SK-N-SH (cell line): Measurements from ENCODE around the gene NR1I2. TPM values are rescaled to one million over a fixed set of nuclear protein-coding genes. Genes with fewer than 3 reads are reported as not detected.

Experiments used
- CTCF ChIA-PET: fragments of 300-600, 350-600 bp; formaldehyde crosslinking; extraction: SDS; loops from one replicate; lab custom pipeline; 2021; lab: Yijun Ruan, JAX
- POLR2A ChIA-PET: fragments of 350-600 bp; sonication (Branson Sonifier 250); formaldehyde crosslinking; extraction: SDS; loops from one replicate; lab custom pipeline; 2020; ENCODE audit warnings: antibody characterized with exemption, inconsistent platforms; lab: Yijun Ruan, JAX
- DNase-seq: peaks from one replicate; pipeline ENCODE4 v3.0.0; 2012
- H2AFZ ChIP-seq: fragments of 200-600 bp; sonication (generic); 2 replicates; pipeline ENCODE4 v1.8.1; 2016; ENCODE audit warnings: antibody characterized with exemption, mild to moderate bottlenecking, low read depth
- H3F3A ChIP-seq: fragments of 200-600 bp; sonication (generic); replicated peaks from 2 replicates; pipeline ENCODE3; 2016; ENCODE audit warnings: antibody characterized with exemption, mild to moderate bottlenecking; ENCODE audit not compliant: insufficient read depth
- H3K27ac ChIP-seq, 2 experiments: fragments of 200-500 bp in 1 of 2; fragments of 200-600 bp in 1 of 2; sonication (Bioruptor generic) in 1 of 2; sonication (generic), shearing (Covaris generic) in 1 of 2; 2 replicates each; pipeline versions ENCODE4 v1.5.1 to v1.6.1; 2014 to 2016; ENCODE audit warnings: low read depth in 2 of 2, inconsistent platforms in 1 of 2, low read length in 1 of 2, mild to moderate bottlenecking in 1 of 2, mixed read lengths in 1 of 2
- H3K27me3 ChIP-seq: fragments of 200-600 bp; sonication (generic), shearing (Covaris generic); 2 replicates; pipeline ENCODE4 v1.6.1; 2016; ENCODE audit warnings: mixed run types; ENCODE audit not compliant: insufficient read depth
- H3K36me3 ChIP-seq, 2 experiments: fragments of 200-500 bp in 1 of 2; fragments of 200-600 bp in 1 of 2; sonication (Bioruptor generic) in 1 of 2; sonication (generic) in 1 of 2; replicated peaks in 1 of 2; 2 replicates each; pipeline versions ENCODE3 to v1.5.1; 2014 to 2016; ENCODE audit warnings: low read length in 1 of 2, mild to moderate bottlenecking in 1 of 2; ENCODE audit not compliant: insufficient read depth in 2 of 2, control insufficient read depth in 1 of 2
- H3K4me1 ChIP-seq, 2 experiments: fragments of 200-500 bp in 1 of 2; fragments of 200-600 bp in 1 of 2; sonication (Bioruptor generic) in 1 of 2; sonication (generic), shearing (Covaris generic) in 1 of 2; 2 replicates each; pipeline versions ENCODE4 v1.5.1 to v1.6.1; 2014 to 2016; ENCODE audit warnings: low read depth in 1 of 2, low read length in 1 of 2, mixed run types in 1 of 2; ENCODE audit not compliant: insufficient read depth in 2 of 2, control insufficient read depth in 1 of 2
- H3K4me2 ChIP-seq: fragments of 200-600 bp; sonication (generic), shearing (Covaris generic); 2 replicates; pipeline ENCODE4 v1.6.1; 2017; ENCODE audit warnings: mixed run types
- H3K4me3 ChIP-seq, 2 experiments: fragments of 200-500 bp in 1 of 2; fragments of 200-600 bp in 1 of 2; sonication (Bioruptor generic) in 1 of 2; sonication (generic), shearing (Covaris generic) in 1 of 2; 2 replicates each; pipeline versions ENCODE4 v1.5.1 to v1.8.1; 2014 to 2016; ENCODE audit warnings: low read depth in 2 of 2, inconsistent platforms in 1 of 2, low read length in 1 of 2, mild to moderate bottlenecking in 1 of 2, mixed read lengths in 1 of 2, moderate library complexity in 1 of 2
- H3K79me2 ChIP-seq: fragments of 200-600 bp; sonication (generic); 2 replicates; pipeline ENCODE4 v1.8.1; 2017; ENCODE audit warnings: mild to moderate bottlenecking; ENCODE audit not compliant: insufficient read depth
- H3K9ac ChIP-seq: fragments of 200-600 bp; sonication (generic); 2 replicates; pipeline ENCODE4 v1.6.1; 2017; ENCODE audit warnings: mixed run types
- H3K9me2 ChIP-seq: fragments of 200-600 bp; sonication (generic); 2 replicates; pipeline ENCODE4 v1.6.1; 2017; ENCODE audit warnings: mixed run types
- H3K9me3 ChIP-seq: fragments of 200-600 bp; sonication (generic); 2 replicates; pipeline ENCODE4 v1.6.1; 2017; ENCODE audit warnings: mixed run types, mild to moderate bottlenecking, moderate library complexity
- H4K20me1 ChIP-seq: fragments of 200-600 bp; sonication (generic); 2 replicates; pipeline ENCODE4 v1.6.1; 2017; ENCODE audit warnings: mild to moderate bottlenecking, mixed run types; ENCODE audit not compliant: insufficient read depth
- CHD2 ChIP-seq: fragments of 150-350 bp; IDR thresholded peaks from 2 replicates; pipeline ENCODE4 v1.6.1; 2018; ENCODE audit warnings: low read length; ENCODE audit not compliant: partially characterized antibody
- EP300 ChIP-seq, 2 experiments: IDR thresholded peaks; 2 replicates each; pipeline versions ENCODE4 v1.4.0 to v1.6.1; 2012; ENCODE audit warnings: borderline replicate concordance in 1 of 2, low read depth in 1 of 2, low read length in 1 of 2
- EZH2phosphoT487 ChIP-seq: fragments of 200-600 bp; sonication (generic); IDR thresholded peaks from 2 replicates; pipeline ENCODE4 v1.6.1; 2017; ENCODE audit warnings: low read depth, mixed run types, mild to moderate bottlenecking, antibody characterized with exemption, moderate library complexity, borderline replicate concordance
- FOSL2 ChIP-seq: IDR thresholded peaks from 2 replicates; pipeline ENCODE4 v1.4.0; 2012; ENCODE audit warnings: low read depth, mild to moderate bottlenecking, moderate library complexity, borderline replicate concordance
- FOXJ3 ChIP-seq: sonication (generic); formaldehyde crosslinking; IDR thresholded peaks from 2 replicates; pipeline ENCODE4 v1.5.1; 2020; ENCODE audit warnings: mild to moderate bottlenecking, missing genetic modification reagents
- FOXM1 ChIP-seq: IDR thresholded peaks from 2 replicates; pipeline ENCODE4 v1.4.0; 2012; ENCODE audit warnings: low read depth, mild to moderate bottlenecking
- JUND ChIP-seq: IDR thresholded peaks from 2 replicates; pipeline ENCODE4 v1.4.0; 2012
- MEF2A ChIP-seq: IDR thresholded peaks from 2 replicates; pipeline ENCODE4 v1.4.0; 2012; ENCODE audit warnings: low read depth, borderline replicate concordance
- MXI1 ChIP-seq: IDR thresholded peaks from 2 replicates; pipeline ENCODE4 v1.6.1; 2012; ENCODE audit warnings: mild to moderate bottlenecking, low read depth, low read length, improper control_type of control experiment
- NRF1 ChIP-seq: IDR thresholded peaks from 2 replicates; pipeline ENCODE4 v1.6.1; 2012; ENCODE audit warnings: low read depth, mild to moderate bottlenecking, low read length
- POLR2AphosphoS5 ChIP-seq: IDR thresholded peaks from 2 replicates; pipeline ENCODE4 v1.6.1; 2012; ENCODE audit warnings: low read depth, low read length
- RAD21 ChIP-seq: IDR thresholded peaks from 2 replicates; pipeline ENCODE4 v1.6.1; 2012; ENCODE audit warnings: mild to moderate bottlenecking, low read length
- RCOR1 ChIP-seq: fragments of 150-350 bp; IDR thresholded peaks from 2 replicates; pipeline ENCODE4 v1.6.1; 2017; ENCODE audit warnings: antibody characterized with exemption, low read length
- RFX5 ChIP-seq: IDR thresholded peaks from 2 replicates; pipeline ENCODE4 v1.6.1; 2012; ENCODE audit warnings: mild to moderate bottlenecking, improper control_type of control experiment, low read length
- RXRA ChIP-seq: IDR thresholded peaks from 2 replicates; pipeline ENCODE4 v1.4.0; 2012; ENCODE audit warnings: low read depth, mild to moderate bottlenecking, borderline replicate concordance
- SMC3 ChIP-seq: IDR thresholded peaks from 2 replicates; pipeline ENCODE4 v1.6.1; 2012; ENCODE audit warnings: low read depth, low read length, improper control_type of control experiment
- TEAD4 ChIP-seq: IDR thresholded peaks from 2 replicates; pipeline ENCODE4 v1.4.0; 2012; ENCODE audit warnings: mild to moderate bottlenecking, borderline replicate concordance; ENCODE audit not compliant: insufficient read depth
- WGBS: methylation state at CpG from one replicate; pipeline ENCODE4 v1.1.6; 2017; ENCODE audit warnings: low lambda C conversion rate; 5-methylcytosine and 5-hydroxymethylcytosine counted together
- polyA plus RNA-seq, 3 experiments: library from polyadenylated mRNA; depleted of rRNA; stranded (reverse); fragments of >200 nt; gene quantifications; 2 replicates each; pipeline ENCODE4 v1.2.3, GENCODE V29; 2012
- TF ChIP-seq, protein P1 (sequence below): IDR thresholded peaks from 2 replicates; pipeline ENCODE4 v1.4.0; 2012; ENCODE audit warnings: low read depth
- TF ChIP-seq, protein P2 (sequence below): fragments of 150-350 bp; IDR thresholded peaks from 2 replicates; pipeline ENCODE4 v1.6.1; 2016; ENCODE audit warnings: mild to moderate bottlenecking, low read depth, low read length

Gene NR1I2
- 0.03 TPM in 1 of 2 replicates, not detected in the other for polyA plus RNA-seq (2012; rRNA removed)
- polyA plus RNA-seq (2012; cell fraction: cytosol; rRNA removed) = not detected in 2 replicates
- polyA plus RNA-seq (2012; cell fraction: nucleus; rRNA removed) = 0.12 and 0.14 TPM in 2 replicates

DNA sequence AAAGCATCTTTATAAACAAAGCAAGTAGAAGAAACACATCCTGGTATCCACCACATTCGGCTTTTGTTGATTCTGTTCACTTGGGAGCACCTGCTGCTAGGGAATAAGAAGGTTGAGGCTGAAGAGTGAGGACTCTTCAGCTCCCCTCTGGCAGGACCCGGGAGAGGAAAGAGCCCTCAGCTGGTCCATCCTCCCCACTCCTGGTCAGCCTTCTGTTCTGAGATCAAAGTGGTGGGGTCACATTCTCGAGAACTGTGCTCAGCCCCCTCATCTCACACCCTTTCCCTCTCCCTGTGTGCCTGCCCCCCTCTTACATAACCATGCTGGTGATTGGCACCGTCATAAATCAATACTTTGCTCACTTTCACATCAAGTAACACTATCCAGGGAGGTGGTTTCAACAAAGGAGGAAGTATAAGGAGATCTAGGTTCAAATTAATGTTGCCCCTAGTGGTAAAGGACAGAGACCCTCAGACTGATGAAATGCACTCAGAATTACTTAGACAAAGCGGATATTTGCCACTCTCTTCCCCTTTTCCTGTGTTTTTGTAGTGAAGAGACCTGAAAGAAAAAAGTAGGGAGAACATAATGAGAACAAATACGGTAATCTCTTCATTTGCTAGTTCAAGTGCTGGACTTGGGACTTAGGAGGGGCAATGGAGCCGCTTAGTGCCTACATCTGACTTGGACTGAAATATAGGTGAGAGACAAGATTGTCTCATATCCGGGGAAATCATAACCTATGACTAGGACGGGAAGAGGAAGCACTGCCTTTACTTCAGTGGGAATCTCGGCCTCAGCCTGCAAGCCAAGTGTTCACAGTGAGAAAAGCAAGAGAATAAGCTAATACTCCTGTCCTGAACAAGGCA is at the start of gene NR1I2:
Gene NR1I2 (plus strand): TSS at position 772 of the 869 bp plus-strand sequence.
- TF ChIP-seq FOXM1 = no peak
- Histone ChIP-seq H3K4me1 (no peaks in the 10 kb centered on the region), H3K4me3 (no peak within 1 kb of the TSS), H4K20me1 (no peaks in the 10 kb centered on the region), H3K4me2 (no peak within 1 kb of the TSS), H3K9ac (no peak within 1 kb of the TSS), H3K79me2 (no peaks in the 10 kb centered on the region), H3K36me3 (no peaks in the 10 kb centered on the region), H3F3A (no peaks in the 10 kb centered on the region), H2AFZ (no peak within 1 kb of the TSS), H3K27me3 (no peaks in the 10 kb centered on the region), H3K9me3 (no peaks in the 10 kb centered on the region), H3K9me2 (no peaks in the 10 kb centered on the region), H3K27ac (no peak within 1 kb of the TSS)
- ChIA-PET CTCF (interaction anchor here (0.7 kb wide), 1 partner anchor 19 kb away, joined by 3 read pairs; no protein-coding TSS in a partner anchor), POLR2A (no interaction called here)
- DNase-seq = no peak
- WGBS = 68% methylated on average over 10 of the region's 10 CpGs

DNA sequence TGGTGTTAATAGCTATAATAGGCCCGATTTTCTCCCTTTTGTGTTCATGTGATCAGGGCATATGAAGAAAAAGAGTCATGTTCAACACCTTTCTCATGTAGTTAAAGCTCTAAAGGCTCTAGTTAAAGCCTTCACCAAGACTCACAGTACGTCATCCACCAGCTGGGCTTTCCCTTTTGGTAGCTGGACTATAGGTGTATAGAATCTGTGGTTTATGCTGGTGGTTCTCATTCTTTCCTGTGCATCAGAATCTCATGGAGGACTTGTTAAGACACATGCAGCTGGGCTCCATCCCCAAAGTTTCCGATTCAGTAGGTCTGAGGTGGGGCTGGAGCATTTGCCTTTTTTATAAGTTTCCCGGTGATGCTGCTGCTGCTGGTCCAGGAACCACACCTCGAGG is 48.1 kb upstream of the NR1I2 start:
- DNase-seq = no peak

More for the DNA sequence above, 48.1 kb upstream of the NR1I2 start:
- 83% methylated on average over 5 of the region's 5 CpGs for WGBS
- Histone ChIP-seq H3F3A (peaks cover 13% of the 10 kb centered on the region), H4K20me1 (no peaks in the 10 kb centered on the region), H3K9me3 (no peaks in the 10 kb centered on the region), H3K79me2 (no peaks in the 10 kb centered on the region), H3K9me2 (no peaks in the 10 kb centered on the region), H3K4me3 (no peak overlapping the region), H3K9ac (no peak overlapping the region), H3K27me3 (no peaks in the 10 kb centered on the region), H3K4me2 (no peak overlapping the region), H3K27ac (no peak overlapping the region), H3K36me3 (no peaks in the 10 kb centered on the region), H2AFZ (no peak overlapping the region), H3K4me1 (peaks cover 3 to 5% of the 10 kb centered on the region in 2 experiments; a peak in 2 of 4 replicates)
- POLR2A ChIA-PET = no interaction called here
- TF ChIP-seq POLR2AphosphoS5 (no peak), FOSL2 (no peak), RCOR1 (no peak), RFX5 (no peak), CHD2 (no peak), MXI1 (no peak), NRF1 (no peak), TEAD4 (no peak), FOXM1 (no peak), JUND (no peak), EZH2phosphoT487 (no peak), MEF2A (no peak), EP300 (IDR thresholded peaks at IDR 0.05; ENCODE audit: borderline replicate concordance in 1 of 2, low read depth in 1 of 2, low read length in 1 of 2) (no peak), FOXJ3 (no peak), SMC3 (no peak), RAD21 (no peak), RXRA (no peak)
- TF ChIP-seq, protein P1, sequence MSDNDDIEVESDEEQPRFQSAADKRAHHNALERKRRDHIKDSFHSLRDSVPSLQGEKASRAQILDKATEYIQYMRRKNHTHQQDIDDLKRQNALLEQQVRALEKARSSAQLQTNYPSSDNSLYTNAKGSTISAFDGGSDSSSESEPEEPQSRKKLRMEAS = no peak
- TF ChIP-seq, protein P2, sequence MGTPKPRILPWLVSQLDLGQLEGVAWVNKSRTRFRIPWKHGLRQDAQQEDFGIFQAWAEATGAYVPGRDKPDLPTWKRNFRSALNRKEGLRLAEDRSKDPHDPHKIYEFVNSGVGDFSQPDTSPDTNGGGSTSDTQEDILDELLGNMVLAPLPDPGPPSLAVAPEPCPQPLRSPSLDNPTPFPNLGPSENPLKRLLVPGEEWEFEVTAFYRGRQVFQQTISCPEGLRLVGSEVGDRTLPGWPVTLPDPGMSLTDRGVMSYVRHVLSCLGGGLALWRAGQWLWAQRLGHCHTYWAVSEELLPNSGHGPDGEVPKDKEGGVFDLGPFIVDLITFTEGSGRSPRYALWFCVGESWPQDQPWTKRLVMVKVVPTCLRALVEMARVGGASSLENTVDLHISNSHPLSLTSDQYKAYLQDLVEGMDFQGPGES = no peak
- CTCF ChIA-PET = interaction anchor here (0.5 kb wide), 1 partner anchor 16 kb away, joined by 3 read pairs; no protein-coding TSS in a partner anchor
